IPS-18c (cell line): Measurements from ENCODE around the gene THEMIS.

ENCODE experiments used
- H3K4me3 ChIP-seq: 2 replicates; pipeline ENCODE4 v1.7.0; 2013; ENCODE audit warnings: low read depth, mild to moderate bottlenecking, low read length, moderate library complexity; ENCODE audit not compliant: insufficient read depth
- H3K9me3 ChIP-seq: one replicate; pipeline ENCODE4 v1.6.1; 2013; ENCODE audit warnings: mild to moderate bottlenecking, low read length, moderate library complexity; ENCODE audit not compliant: control insufficient read depth, insufficient read depth

Gene THEMIS

DNA sequence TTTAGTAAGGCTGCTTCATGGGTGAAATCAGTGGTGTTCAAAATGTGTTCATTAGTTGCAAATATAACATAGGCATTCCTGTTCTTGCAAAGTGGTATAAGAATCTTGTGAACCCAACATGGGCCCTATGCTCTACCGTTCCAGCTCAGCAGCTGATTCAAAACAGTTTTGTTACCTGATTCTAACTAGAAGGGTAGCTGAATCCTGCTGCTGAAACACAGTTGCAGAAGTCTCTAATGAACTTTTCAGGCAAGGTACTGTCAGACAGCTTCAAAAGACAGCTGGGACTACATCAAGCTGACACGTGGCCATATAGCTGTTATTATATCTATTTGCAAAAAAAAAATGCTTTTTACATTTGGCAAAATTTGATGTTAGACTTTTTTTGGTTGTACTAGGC is 22.7 kb downstream of the THEMIS start:
- H3K4me3 ChIP-seq, result no peak overlapping the region

GRCh38 chr6:127877231-127877630 is 23.6 kb downstream of the THEMIS start:
- H3K4me3 ChIP-seq, result no peak overlapping the region
- no peaks in the 10 kb centered on the region for H3K9me3 ChIP-seq

More for the DNA sequence above, 22.7 kb downstream of the THEMIS start:
- no peaks in the 10 kb centered on the region for H3K9me3 ChIP-seq

- Histone ChIP-seq H3K4me3 (no peak overlapping the region), H3K9me3 (no peaks in the 10 kb centered on the region)
Measured at GRCh38 chr6:127869772-127870404, 31.0 kb downstream of the THEMIS start.

DNA sequence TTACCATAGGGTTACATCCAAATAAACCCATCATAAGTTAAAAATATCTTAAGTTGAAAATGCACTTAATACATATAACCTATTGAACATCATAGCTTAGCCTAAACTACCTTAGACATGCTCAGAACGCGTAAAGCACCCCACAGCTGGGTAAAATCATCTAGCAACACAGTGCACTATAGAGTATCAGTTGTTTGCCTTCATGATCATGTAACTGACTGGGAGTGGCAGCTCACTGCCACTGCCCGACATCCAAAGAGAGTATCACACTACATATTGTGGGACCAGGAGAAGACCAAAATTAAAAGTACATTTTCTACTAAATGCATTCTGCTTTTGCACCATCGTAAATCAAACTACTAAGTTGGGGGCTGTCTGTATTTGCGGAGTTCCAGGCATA is 31.7 kb downstream of the THEMIS start:
- Histone ChIP-seq H3K9me3 (no peaks in the 10 kb centered on the region), H3K4me3 (no peak overlapping the region)

DNA sequence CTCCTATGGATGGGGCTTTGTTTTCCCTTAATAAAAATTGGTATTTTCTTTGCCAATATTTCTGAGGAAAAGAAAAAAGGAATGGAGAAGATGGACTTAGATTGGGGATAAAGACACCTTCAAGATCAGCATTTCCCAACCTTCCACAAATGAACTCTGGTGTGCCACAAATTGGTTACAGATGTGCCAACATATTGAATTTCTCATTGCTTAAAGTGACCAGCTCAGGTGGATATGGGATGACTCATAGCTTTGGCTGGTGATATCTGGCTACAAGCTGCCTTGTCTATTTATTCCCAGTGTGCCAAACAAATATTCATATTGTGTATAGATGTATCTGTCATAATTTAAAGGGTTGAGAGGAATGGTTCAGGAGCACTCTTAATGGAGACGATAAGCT is 32.5 kb downstream of the THEMIS start:
- Histone ChIP-seq H3K4me3 (no peak overlapping the region), H3K9me3 (no peaks in the 10 kb centered on the region)

DNA sequence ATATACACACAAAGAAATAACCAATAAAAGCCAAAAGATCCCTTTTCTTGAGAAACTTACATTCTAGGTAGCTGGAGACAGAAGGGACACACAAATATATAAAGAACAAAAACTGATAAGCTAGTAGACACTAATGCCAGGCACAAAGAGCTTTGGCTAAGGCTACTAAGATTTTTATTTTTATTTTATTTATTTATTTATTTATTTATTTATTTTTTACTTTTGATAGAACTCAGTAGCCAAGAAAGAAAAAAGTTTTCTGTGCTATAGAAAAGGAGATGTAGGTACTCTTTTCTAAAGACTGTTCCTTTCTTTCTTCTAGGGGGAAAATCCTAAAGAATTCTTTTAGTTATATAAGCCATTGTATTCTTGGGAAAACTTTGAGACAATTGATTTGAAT is 34.1 kb downstream of the THEMIS start:
- H3K4me3 ChIP-seq, result no peak overlapping the region
- H3K9me3 ChIP-seq, result no peaks in the 10 kb centered on the region

- H3K9me3 ChIP-seq, result no peaks in the 10 kb centered on the region
- H3K4me3 ChIP-seq, result no peak overlapping the region
Measured at GRCh38 chr6:127865108-127865507, 35.8 kb downstream of the THEMIS start.

- H3K9me3 ChIP-seq, result no peaks in the 10 kb centered on the region
- H3K4me3 ChIP-seq, result no peak overlapping the region
Measured at GRCh38 chr6:127864701-127865100, 36.2 kb downstream of the THEMIS start.

- no peak overlapping the region for H3K4me3 ChIP-seq
Measured at GRCh38 chr6:127860723-127861122, 40.1 kb downstream of the THEMIS start.

GRCh38 chr6:127859956-127860355 is 40.9 kb downstream of the THEMIS start:
- Histone ChIP-seq H3K9me3 (no peaks in the 10 kb centered on the region), H3K4me3 (no peak overlapping the region)

More at GRCh38 chr6:127860723-127861122, 40.1 kb downstream of the THEMIS start:
- H3K9me3 ChIP-seq, result no peaks in the 10 kb centered on the region

GRCh38 chr6:127858727-127859391 is 42.0 kb downstream of the THEMIS start:
- Histone ChIP-seq H3K4me3 (no peak overlapping the region), H3K9me3 (no peaks in the 10 kb centered on the region)

DNA sequence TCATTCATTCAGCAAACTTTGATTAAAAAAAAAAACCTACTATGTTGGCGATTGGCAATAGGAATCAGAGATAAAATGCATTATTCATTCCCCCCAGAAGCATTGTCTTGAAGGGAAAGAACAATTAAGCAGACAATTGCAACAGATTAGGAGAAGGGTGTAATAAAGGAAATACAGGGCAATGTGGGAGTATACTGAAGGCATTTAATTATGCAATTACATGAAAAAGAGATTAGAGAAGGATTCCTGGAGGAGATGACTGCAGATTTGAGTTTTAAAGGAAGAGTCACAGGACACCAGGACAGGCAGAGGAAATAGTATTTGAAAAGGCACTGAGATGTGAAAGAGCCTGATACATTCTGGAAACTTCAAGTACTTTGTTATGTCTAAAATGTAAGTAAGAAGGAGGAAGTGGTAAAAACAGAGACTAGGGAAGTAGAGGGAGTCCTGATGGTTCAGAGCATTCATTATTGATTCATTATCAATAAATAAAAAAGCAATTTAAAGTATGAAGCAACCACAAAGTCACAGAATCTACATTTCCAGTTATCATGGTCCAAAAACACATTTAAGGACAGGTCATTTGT is 43.7 kb downstream of the THEMIS start:
- Histone ChIP-seq H3K4me3 (no peak overlapping the region), H3K9me3 (no peaks in the 10 kb centered on the region)

GRCh38 chr6:127855542-127856159 is 45.2 kb downstream of the THEMIS start:
- Histone ChIP-seq H3K4me3 (no peak overlapping the region), H3K9me3 (no peaks in the 10 kb centered on the region)

- Histone ChIP-seq H3K4me3 (no peak overlapping the region), H3K9me3 (no peaks in the 10 kb centered on the region)
Measured at GRCh38 chr6:127854009-127854408, 46.8 kb downstream of the THEMIS start.

GRCh38 chr6:127851197-127851596 is 49.7 kb downstream of the THEMIS start:
- H3K4me3 ChIP-seq, result no peak overlapping the region
- no peaks in the 10 kb centered on the region for H3K9me3 ChIP-seq

DNA sequence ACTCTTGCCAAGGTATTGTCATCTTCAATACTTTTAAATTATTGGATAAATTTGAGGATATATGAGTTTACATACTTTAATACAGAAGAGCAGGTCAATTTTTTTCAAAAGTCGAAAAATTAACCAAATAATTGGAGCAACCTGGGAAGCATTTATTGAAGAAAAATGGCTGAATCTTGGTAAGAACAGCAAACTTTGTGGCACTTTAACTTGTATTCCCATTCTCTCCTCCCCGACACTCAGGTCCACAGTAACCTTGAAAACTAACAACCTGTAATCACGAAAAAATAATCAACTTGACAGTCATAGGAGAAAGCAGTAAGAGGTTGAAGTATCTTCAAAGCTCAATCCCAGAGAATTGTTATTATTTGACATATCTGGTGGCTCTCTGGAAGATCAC is 55.6 kb downstream of the THEMIS start:
- Histone ChIP-seq H3K9me3 (no peaks in the 10 kb centered on the region), H3K4me3 (no peak overlapping the region)

- H3K4me3 ChIP-seq, result no peak overlapping the region
- H3K9me3 ChIP-seq, result no peaks in the 10 kb centered on the region
Measured at GRCh38 chr6:127844529-127844928, 56.3 kb downstream of the THEMIS start.

DNA sequence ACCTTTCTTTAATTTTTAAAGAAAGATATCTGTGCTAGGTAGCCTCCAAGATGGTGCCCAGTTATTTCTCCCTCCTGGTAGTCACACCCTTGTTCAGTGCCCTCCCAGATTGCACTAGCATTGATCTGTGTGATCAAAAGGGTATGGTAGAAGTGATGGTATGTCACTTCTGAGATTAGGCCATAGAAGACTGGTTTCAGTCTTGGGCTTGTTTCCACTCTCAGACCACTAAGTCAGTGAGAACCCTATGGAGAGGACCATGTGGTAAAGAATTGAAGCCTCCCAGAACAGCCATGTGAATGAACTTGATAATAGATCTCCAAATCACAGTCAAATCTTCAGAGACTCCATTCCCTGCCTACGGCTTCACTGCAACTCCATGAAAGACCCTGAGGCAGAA is 57.3 kb downstream of the THEMIS start:
- Histone ChIP-seq H3K9me3 (no peaks in the 10 kb centered on the region), H3K4me3 (no peak overlapping the region)
